T-helper 2 cell treated with Interferon-gamma antibody and Interleukin-4, amounts not matched to agents 100 ng/mL and 5 ng/mL, for 36 hours (primary cell): ENCODE data around the gene INHA. TPM values are rescaled to one million over a fixed set of nuclear protein-coding genes. Genes with fewer than 3 reads are reported as not detected.

Experiments used
- intact Hi-C: fragments of 100-400 bp; cut with micrococcal nuclease; formaldehyde crosslinking; loops from one replicate; pipeline ENCODE4 v1.15.1; 2023
- total RNA-seq: library from RNA; stranded (reverse); gene quantifications from 2 replicates; pipeline ENCODE4 v1.2.3, GENCODE V29; 2022

INHA gene
- total RNA-seq, 1 donor from 2014 or later, result not detected

- intact Hi-C loops, result loop anchor here (5.0 kb wide), 2 partner anchors 363 to 1268 kb away; partner anchors contain the start of genes AAMP, CNPPD1, PNKD and RETREG2
Observed at GRCh38 chr2:219539926-219540678, 32.0 kb upstream of the INHA start.

GRCh38 chr2:219540784-219541504, 31.2 kb upstream of the INHA start:
- intact Hi-C loops, result loop anchor here (1.0 to 5.0 kb wide), 4 partner anchors 101 to 1269 kb away; partner anchors contain the start of genes AAMP, CNPPD1, PNKD and RETREG2

- intact Hi-C loops, result loop anchor here (1.0 to 5.0 kb wide), 5 partner anchors 101 to 1269 kb away; partner anchors contain the start of genes AAMP, CNPPD1, NHEJ1 and PNKD
Observed at GRCh38 chr2:219541611-219542180, 30.4 kb upstream of the INHA start.

GRCh38 chr2:219542931-219543595, 29.0 kb upstream of the INHA start:
- intact Hi-C loops, result loop anchor here (1.0 to 5.0 kb wide), 8 partner anchors 9 to 1271 kb away; partner anchors contain the start of genes AAMP, CNPPD1, GMPPA and NHEJ1

GRCh38 chr2:219543596-219544358, 28.3 kb upstream of the INHA start, which contains the start of the genes CHPF and TMEM198:
TSS of gene CHPF (minus strand) at chr2:219543809. CDS start at chr2:219543538, 271 bp downstream.
TSS of gene TMEM198 (plus strand) at chr2:219544028. CDS start at chr2:219544728, 700 bp downstream.
- intact Hi-C loops, result loop anchor here (1.0 to 5.0 kb wide), 8 partner anchors 9 to 1271 kb away; partner anchors contain the start of genes AAMP, CNPPD1, GMPPA and NHEJ1

GRCh38 chr2:219544567-219544966, 27.5 kb upstream of the INHA start:
- intact Hi-C loops, result loop anchor here (5.0 kb wide), 2 partner anchors 367 to 1272 kb away; partner anchors contain the start of genes AAMP, CNPPD1, PNKD and RETREG2

GRCh38 chr2:219545295-219545942, 26.7 kb upstream of the INHA start:
- intact Hi-C loops, result no loop called here

- intact Hi-C loops, result no loop called here
Observed at GRCh38 chr2:219545943-219546352, 26.2 kb upstream of the INHA start.

GRCh38 chr2:219547621-219548020, 24.5 kb upstream of the INHA start:
- intact Hi-C loops, result no loop called here

GRCh38 chr2:219548990-219549389, 23.1 kb upstream of the INHA start:
- intact Hi-C loops, result no loop called here

- intact Hi-C loops, result no loop called here
Observed at GRCh38 chr2:219549619-219550018, 22.5 kb upstream of the INHA start.

GRCh38 chr2:219551441-219552381, 20.4 kb upstream of the INHA start:
- intact Hi-C loops, result loop anchor here (1.0 kb wide), 3 partner anchors 8 to 164 kb away; partner anchors contain the start of genes CHPF, DNPEP and STK11IP

GRCh38 chr2:219552382-219553167, 19.5 kb upstream of the INHA start:
- intact Hi-C loops, result loop anchor here (1.0 kb wide), 3 partner anchors 9 to 165 kb away; partner anchors contain the start of genes CHPF, DNPEP and STK11IP

- intact Hi-C loops, result no loop called here
Observed at GRCh38 chr2:219553168-219553417, 19.0 kb upstream of the INHA start.

- intact Hi-C loops, result no loop called here
Observed at GRCh38 chr2:219553463-219553963, 18.6 kb upstream of the INHA start.

GRCh38 chr2:219554350-219554749, 17.8 kb upstream of the INHA start:
- intact Hi-C loops, result no loop called here

GRCh38 chr2:219555956-219556355, 16.2 kb upstream of the INHA start:
- intact Hi-C loops, result no loop called here
